ENCODE results near the gene AFF2.

DNA sequence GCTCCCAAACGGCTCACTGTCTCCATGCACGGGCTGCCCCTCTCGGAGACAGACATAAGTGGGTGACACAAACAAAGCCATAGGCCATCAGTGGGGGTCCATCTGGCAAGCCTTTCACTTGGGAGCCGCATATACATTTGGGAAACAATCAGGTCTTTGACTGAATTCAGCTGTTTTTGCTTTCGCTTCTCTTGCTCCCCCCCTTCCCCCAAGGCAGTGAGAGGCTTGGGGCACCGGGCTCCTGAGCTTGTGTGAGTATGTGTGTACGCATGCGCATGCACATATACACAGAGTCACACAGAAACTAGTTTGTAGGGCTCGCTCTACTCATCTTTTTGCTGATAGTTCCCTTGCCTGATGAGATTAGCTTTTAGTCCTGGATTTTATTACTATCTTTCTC lies 284.4 kb downstream of the AFF2 start:
- TF ChIP-seq POLR2A (IDR thresholded peaks at IDR 0.05; ENCODE audit: low read depth, low read length) (no peak), POLR2AphosphoS5 (IDR thresholded peaks at IDR 0.05; ENCODE audit: low read depth, low read length) (no peak)
